Breast epithelium (tissue), 3 donors: Measurements from ENCODE around the gene PFN3.

Experiments
- POLR2AphosphoS5 ChIP-seq, 3 donors: sonication (generic); formaldehyde crosslinking; IDR thresholded peaks; one replicate each; pipeline ENCODE4 v1.6.1; 2017; ENCODE audit warnings: antibody characterized with exemption in 3 of 3
- TF ChIP-seq, protein P1 (sequence below), 3 donors: fragments of 450-650 bp; IDR thresholded peaks; one replicate each; pipeline ENCODE4 v1.5.1; 2016 to 2017; ENCODE audit warnings: antibody characterized with exemption in 3 of 3, mild to moderate bottlenecking in 3 of 3, moderate library complexity in 3 of 3

DNA sequence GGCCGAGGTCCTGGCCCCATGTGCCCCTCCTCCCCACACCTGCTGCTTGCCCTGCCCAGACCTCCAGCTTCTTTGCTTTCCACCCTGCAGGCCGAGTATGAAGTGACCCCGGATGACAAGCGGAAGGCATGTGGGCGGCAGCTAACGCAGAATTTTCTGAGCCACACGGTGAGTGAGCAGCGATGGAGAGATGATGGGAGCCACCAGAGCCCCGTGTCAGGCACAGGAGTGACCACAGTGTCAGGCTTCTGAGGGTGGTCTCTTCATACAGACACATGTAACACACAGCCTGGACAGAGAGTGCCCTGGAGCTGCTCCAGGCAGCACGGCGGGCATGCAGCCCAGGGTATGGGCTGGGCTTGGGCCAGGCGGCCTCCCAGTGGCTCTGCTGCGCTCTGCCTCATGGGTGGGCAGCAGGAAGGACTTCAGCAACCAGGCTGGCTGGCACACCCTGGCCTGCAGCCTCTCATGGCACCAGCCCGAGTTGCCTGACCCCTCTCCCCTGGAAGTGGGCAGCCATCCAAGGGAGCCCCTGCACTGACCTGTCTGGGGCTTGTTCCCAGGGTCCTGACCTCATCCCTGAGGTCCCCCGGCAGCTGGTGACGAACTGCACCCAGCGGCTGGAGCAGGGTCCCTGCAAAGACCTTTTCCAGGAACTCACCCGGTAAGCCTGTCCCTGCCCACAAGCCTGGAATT, 31.8 kb upstream of the PFN3 start:
- no peak for TF ChIP-seq POLR2AphosphoS5 (IDR thresholded peaks at IDR 0.05)
- TF ChIP-seq, protein P1, sequence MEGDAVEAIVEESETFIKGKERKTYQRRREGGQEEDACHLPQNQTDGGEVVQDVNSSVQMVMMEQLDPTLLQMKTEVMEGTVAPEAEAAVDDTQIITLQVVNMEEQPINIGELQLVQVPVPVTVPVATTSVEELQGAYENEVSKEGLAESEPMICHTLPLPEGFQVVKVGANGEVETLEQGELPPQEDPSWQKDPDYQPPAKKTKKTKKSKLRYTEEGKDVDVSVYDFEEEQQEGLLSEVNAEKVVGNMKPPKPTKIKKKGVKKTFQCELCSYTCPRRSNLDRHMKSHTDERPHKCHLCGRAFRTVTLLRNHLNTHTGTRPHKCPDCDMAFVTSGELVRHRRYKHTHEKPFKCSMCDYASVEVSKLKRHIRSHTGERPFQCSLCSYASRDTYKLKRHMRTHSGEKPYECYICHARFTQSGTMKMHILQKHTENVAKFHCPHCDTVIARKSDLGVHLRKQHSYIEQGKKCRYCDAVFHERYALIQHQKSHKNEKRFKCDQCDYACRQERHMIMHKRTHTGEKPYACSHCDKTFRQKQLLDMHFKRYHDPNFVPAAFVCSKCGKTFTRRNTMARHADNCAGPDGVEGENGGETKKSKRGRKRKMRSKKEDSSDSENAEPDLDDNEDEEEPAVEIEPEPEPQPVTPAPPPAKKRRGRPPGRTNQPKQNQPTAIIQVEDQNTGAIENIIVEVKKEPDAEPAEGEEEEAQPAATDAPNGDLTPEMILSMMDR (IDR thresholded peaks at IDR 0.05) = no peak
